ENCODE measurements around the gene TWSG1. TPM values are rescaled to one million over a fixed set of nuclear protein-coding genes. Genes with fewer than 3 reads are reported as not detected.

The TWSG1 gene
- total RNA-seq = 22.9 and 25.0 TPM in 2 replicates

- peak; percentile 51 for TF ChIP-seq CTCF (IDR thresholded peaks at IDR 0.05; ENCODE audit: insufficient read depth, low read length, poor library complexity, severe bottlenecking)
- peak; percentile 61 for DNase-seq (ENCODE audit: low read depth)
- no peaks in the 10 kb centered on the region for H3K27me3 ChIP-seq (ENCODE audit: control insufficient read depth, insufficient read depth, low read length)
- no peaks in the 10 kb centered on the region for H3K36me3 ChIP-seq (ENCODE audit: control insufficient read depth, insufficient read depth, low read length)
- H3K4me3 ChIP-seq (ENCODE audit: low read depth, low read length) = peak within 1 kb of the TSS; percentile 71
Observed at GRCh38 chr18:9334329-9334972, at the start of gene TWSG1. Gene TWSG1, plus strand, starts transcription at chr18:9334773. Its CDS starts 2,457 bp downstream, at chr18:9337230.

- no peaks in the 10 kb centered on the region for H3K36me3 ChIP-seq (ENCODE audit: control insufficient read depth, insufficient read depth, low read length)
- no peak overlapping the region for H3K4me3 ChIP-seq (ENCODE audit: low read depth, low read length)
- no peak for DNase-seq (ENCODE audit: low read depth)
- no peak for TF ChIP-seq CTCF (IDR thresholded peaks at IDR 0.05; ENCODE audit: insufficient read depth, low read length, poor library complexity, severe bottlenecking)
- H3K27me3 ChIP-seq (ENCODE audit: control insufficient read depth, insufficient read depth, low read length) = no peaks in the 10 kb centered on the region
Observed at GRCh38 chr18:9285604-9286003, 49.0 kb upstream of the TWSG1 start.

- H3K4me3 ChIP-seq (ENCODE audit: low read depth, low read length) = no peak overlapping the region
- no peak for TF ChIP-seq CTCF (IDR thresholded peaks at IDR 0.05; ENCODE audit: insufficient read depth, low read length, poor library complexity, severe bottlenecking)
- DNase-seq (ENCODE audit: low read depth) = no peak
Observed at GRCh38 chr18:9287036-9287435, 47.5 kb upstream of the TWSG1 start.

GRCh38 chr18:9289698-9290097, 44.9 kb upstream of the TWSG1 start:
- Histone ChIP-seq H3K27me3 (ENCODE audit: control insufficient read depth, insufficient read depth, low read length) (no peaks in the 10 kb centered on the region), H3K4me3 (ENCODE audit: low read depth, low read length) (no peak overlapping the region), H3K36me3 (ENCODE audit: control insufficient read depth, insufficient read depth, low read length) (no peaks in the 10 kb centered on the region)
- DNase-seq (ENCODE audit: low read depth) = no peak
- TF ChIP-seq CTCF (IDR thresholded peaks at IDR 0.05; ENCODE audit: insufficient read depth, low read length, poor library complexity, severe bottlenecking) = no peak

More at GRCh38 chr18:9287036-9287435, 47.5 kb upstream of the TWSG1 start:
- Histone ChIP-seq H3K27me3 (ENCODE audit: control insufficient read depth, insufficient read depth, low read length) (no peaks in the 10 kb centered on the region), H3K36me3 (ENCODE audit: control insufficient read depth, insufficient read depth, low read length) (no peaks in the 10 kb centered on the region)

GRCh38 chr18:9290156-9290555, 44.4 kb upstream of the TWSG1 start:
- DNase-seq (ENCODE audit: low read depth) = no peak
- no peak overlapping the region for H3K4me3 ChIP-seq (ENCODE audit: low read depth, low read length)
- no peak for TF ChIP-seq CTCF (IDR thresholded peaks at IDR 0.05; ENCODE audit: insufficient read depth, low read length, poor library complexity, severe bottlenecking)
- H3K27me3 ChIP-seq (ENCODE audit: control insufficient read depth, insufficient read depth, low read length) = no peaks in the 10 kb centered on the region
- H3K36me3 ChIP-seq (ENCODE audit: control insufficient read depth, insufficient read depth, low read length) = no peaks in the 10 kb centered on the region

- no peaks in the 10 kb centered on the region for H3K36me3 ChIP-seq (ENCODE audit: control insufficient read depth, insufficient read depth, low read length)
- no peak for TF ChIP-seq CTCF (IDR thresholded peaks at IDR 0.05; ENCODE audit: insufficient read depth, low read length, poor library complexity, severe bottlenecking)
- DNase-seq (ENCODE audit: low read depth) = no peak
Observed at GRCh38 chr18:9292047-9292446, 42.5 kb upstream of the TWSG1 start.

More at GRCh38 chr18:9292047-9292446, 42.5 kb upstream of the TWSG1 start:
- H3K27me3 ChIP-seq (ENCODE audit: control insufficient read depth, insufficient read depth, low read length) = no peaks in the 10 kb centered on the region
- H3K4me3 ChIP-seq (ENCODE audit: low read depth, low read length) = no peak overlapping the region

All from kidney epithelial cell (primary cell).